H1 (cell line): ENCODE results near the gene CCL23. TPM values are rescaled to one million over a fixed set of nuclear protein-coding genes. Genes with fewer than 3 reads are reported as not detected.

Source experiments
- BRCA1 ChIP-seq: IDR thresholded peaks from 2 replicates; pipeline ENCODE4 v1.6.1; 2012; ENCODE audit warnings: low read depth, low read length, improper control_type of control experiment
- EZH2 ChIP-seq: fragments of 200-600 bp; sonication (generic); IDR thresholded peaks from 2 replicates; pipeline ENCODE4 v1.7.1; 2012; ENCODE audit warnings: low read depth, mild to moderate bottlenecking, moderate library complexity, low read length, inconsistent platforms; ENCODE audit not compliant: severe bottlenecking
- RFX5 ChIP-seq: IDR thresholded peaks from 2 replicates; pipeline ENCODE4 v1.6.1; 2011; ENCODE audit warnings: low read depth, low read length, improper control_type of control experiment, borderline replicate concordance
- RNF2 ChIP-seq: fragments of 200-900, 300-1000 bp; sonication (generic); IDR thresholded peaks from 2 replicates; pipeline ENCODE4 v1.7.1; 2016; ENCODE audit warnings: borderline replicate concordance, low read depth, mild to moderate bottlenecking, antibody characterized with exemption, low read length; ENCODE audit not compliant: poor library complexity, severe bottlenecking; ENCODE audit errors: missing control alignments
- SIRT6 ChIP-seq: IDR thresholded peaks from one replicate; pipeline ENCODE4 v1.7.1; 2012; ENCODE audit warnings: low read length, inconsistent platforms
- SIX5 ChIP-seq: IDR thresholded peaks from 2 replicates; pipeline ENCODE4 v1.6.1; 2011; ENCODE audit warnings: mild to moderate bottlenecking, low read depth, low read length
- SP2 ChIP-seq: IDR thresholded peaks from 2 replicates; pipeline ENCODE4 v1.6.1; 2012; ENCODE audit warnings: mild to moderate bottlenecking, low read length, inconsistent platforms
- ZNF274 ChIP-seq: IDR thresholded peaks from 2 replicates; pipeline ENCODE4 v1.7.0; 2012; ENCODE audit warnings: low read length, borderline replicate concordance; ENCODE audit errors: extremely low read depth
- polyA plus RNA-seq, 7 experiments: library from polyadenylated mRNA; depleted of rRNA in 3 of 7; stranded (reverse) in 5 of 7; unstranded in 2 of 7; fragments of >200 nt in 5 of 7; fragments of 200-250 nt in 2 of 7; gene quantifications; 1 replicate in 5 of 7; 2 replicates in 1 of 7; 4 replicates in 1 of 7; pipeline versions ENCODE4 v1.2.1 to v1.2.3, GENCODE V29; 2011 to 2013; ENCODE audit warnings: missing spikeins in 2 of 7, mixed read lengths in 2 of 7
- total RNA-seq: library from RNA; stranded (reverse); fragmentation: NEBNext Ultra II Directional; extraction: Animal tissue kit (Norgen Biotek cat#: 25700); gene quantifications from 2 replicates; pipeline ENCODE4 v1.2.1, GENCODE V29; 2021
- TF ChIP-seq, protein P1 (sequence below): fragments of 300-600 bp; sonication (generic); IDR thresholded peaks from 2 replicates; pipeline ENCODE4 v1.7.1; 2012; ENCODE audit warnings: low read length, moderate library complexity, mild to moderate bottlenecking, inconsistent platforms; ENCODE audit not compliant: insufficient replicate concordance

CCL23 gene
- total and polyA plus RNA-seq, 2 of the 8 experiments (the other 6 are each of a cell fraction or from before 2014, with no cell fraction given), result not detected

DNA sequence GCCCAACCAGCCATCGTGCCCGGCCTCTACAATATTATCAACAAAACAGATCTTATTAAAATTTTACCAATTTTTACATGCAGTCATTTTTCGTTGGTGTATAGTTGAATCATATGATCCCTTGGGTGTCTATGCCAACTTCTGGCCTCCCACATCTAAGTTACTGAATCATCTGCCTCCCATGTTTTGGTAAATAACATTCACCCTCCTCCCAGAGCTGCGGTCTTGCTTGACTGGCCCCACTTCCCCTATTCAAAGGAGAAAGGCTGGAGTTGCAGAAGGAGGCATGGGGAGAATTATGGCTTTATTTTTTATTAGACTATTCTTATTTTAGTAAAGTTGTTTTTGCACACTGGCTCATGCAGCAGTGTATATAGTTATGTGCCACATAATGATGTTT, 18.5 kb upstream of the CCL23 start (continued):
- TF ChIP-seq, protein P1, sequence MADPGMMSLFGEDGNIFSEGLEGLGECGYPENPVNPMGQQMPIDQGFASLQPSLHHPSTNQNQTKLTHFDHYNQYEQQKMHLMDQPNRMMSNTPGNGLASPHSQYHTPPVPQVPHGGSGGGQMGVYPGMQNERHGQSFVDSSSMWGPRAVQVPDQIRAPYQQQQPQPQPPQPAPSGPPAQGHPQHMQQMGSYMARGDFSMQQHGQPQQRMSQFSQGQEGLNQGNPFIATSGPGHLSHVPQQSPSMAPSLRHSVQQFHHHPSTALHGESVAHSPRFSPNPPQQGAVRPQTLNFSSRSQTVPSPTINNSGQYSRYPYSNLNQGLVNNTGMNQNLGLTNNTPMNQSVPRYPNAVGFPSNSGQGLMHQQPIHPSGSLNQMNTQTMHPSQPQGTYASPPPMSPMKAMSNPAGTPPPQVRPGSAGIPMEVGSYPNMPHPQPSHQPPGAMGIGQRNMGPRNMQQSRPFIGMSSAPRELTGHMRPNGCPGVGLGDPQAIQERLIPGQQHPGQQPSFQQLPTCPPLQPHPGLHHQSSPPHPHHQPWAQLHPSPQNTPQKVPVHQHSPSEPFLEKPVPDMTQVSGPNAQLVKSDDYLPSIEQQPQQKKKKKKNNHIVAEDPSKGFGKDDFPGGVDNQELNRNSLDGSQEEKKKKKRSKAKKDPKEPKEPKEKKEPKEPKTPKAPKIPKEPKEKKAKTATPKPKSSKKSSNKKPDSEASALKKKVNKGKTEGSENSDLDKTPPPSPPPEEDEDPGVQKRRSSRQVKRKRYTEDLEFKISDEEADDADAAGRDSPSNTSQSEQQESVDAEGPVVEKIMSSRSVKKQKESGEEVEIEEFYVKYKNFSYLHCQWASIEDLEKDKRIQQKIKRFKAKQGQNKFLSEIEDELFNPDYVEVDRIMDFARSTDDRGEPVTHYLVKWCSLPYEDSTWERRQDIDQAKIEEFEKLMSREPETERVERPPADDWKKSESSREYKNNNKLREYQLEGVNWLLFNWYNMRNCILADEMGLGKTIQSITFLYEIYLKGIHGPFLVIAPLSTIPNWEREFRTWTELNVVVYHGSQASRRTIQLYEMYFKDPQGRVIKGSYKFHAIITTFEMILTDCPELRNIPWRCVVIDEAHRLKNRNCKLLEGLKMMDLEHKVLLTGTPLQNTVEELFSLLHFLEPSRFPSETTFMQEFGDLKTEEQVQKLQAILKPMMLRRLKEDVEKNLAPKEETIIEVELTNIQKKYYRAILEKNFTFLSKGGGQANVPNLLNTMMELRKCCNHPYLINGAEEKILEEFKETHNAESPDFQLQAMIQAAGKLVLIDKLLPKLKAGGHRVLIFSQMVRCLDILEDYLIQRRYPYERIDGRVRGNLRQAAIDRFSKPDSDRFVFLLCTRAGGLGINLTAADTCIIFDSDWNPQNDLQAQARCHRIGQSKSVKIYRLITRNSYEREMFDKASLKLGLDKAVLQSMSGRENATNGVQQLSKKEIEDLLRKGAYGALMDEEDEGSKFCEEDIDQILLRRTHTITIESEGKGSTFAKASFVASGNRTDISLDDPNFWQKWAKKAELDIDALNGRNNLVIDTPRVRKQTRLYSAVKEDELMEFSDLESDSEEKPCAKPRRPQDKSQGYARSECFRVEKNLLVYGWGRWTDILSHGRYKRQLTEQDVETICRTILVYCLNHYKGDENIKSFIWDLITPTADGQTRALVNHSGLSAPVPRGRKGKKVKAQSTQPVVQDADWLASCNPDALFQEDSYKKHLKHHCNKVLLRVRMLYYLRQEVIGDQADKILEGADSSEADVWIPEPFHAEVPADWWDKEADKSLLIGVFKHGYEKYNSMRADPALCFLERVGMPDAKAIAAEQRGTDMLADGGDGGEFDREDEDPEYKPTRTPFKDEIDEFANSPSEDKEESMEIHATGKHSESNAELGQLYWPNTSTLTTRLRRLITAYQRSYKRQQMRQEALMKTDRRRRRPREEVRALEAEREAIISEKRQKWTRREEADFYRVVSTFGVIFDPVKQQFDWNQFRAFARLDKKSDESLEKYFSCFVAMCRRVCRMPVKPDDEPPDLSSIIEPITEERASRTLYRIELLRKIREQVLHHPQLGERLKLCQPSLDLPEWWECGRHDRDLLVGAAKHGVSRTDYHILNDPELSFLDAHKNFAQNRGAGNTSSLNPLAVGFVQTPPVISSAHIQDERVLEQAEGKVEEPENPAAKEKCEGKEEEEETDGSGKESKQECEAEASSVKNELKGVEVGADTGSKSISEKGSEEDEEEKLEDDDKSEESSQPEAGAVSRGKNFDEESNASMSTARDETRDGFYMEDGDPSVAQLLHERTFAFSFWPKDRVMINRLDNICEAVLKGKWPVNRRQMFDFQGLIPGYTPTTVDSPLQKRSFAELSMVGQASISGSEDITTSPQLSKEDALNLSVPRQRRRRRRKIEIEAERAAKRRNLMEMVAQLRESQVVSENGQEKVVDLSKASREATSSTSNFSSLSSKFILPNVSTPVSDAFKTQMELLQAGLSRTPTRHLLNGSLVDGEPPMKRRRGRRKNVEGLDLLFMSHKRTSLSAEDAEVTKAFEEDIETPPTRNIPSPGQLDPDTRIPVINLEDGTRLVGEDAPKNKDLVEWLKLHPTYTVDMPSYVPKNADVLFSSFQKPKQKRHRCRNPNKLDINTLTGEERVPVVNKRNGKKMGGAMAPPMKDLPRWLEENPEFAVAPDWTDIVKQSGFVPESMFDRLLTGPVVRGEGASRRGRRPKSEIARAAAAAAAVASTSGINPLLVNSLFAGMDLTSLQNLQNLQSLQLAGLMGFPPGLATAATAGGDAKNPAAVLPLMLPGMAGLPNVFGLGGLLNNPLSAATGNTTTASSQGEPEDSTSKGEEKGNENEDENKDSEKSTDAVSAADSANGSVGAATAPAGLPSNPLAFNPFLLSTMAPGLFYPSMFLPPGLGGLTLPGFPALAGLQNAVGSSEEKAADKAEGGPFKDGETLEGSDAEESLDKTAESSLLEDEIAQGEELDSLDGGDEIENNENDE, result no peak
- no peak for TF ChIP-seq SIRT6
- TF ChIP-seq SIX5, result no peak
- TF ChIP-seq RNF2, result no peak
- TF ChIP-seq ZNF274, result no peak
- no peak for TF ChIP-seq EZH2
- TF ChIP-seq RFX5, result no peak
- no peak for TF ChIP-seq BRCA1
- no peak for TF ChIP-seq SP2
